ENCODE data around the gene ARHGEF19. TPM values are rescaled to one million over a fixed set of nuclear protein-coding genes. Genes with fewer than 3 reads are reported as not detected.

ARHGEF19 gene
- total RNA-seq, 1 experiment from 2014 or later, result 21.1 TPM

GRCh38 chr1:16180291-16180824, 32.1 kb downstream of the ARHGEF19 start:
- Histone ChIP-seq H2BK20ac (ENCODE audit: low read depth, low read length, poor library complexity, severe bottlenecking) (no peak overlapping the region), H3K9ac (ENCODE audit: extremely low read depth, insufficient read length, low read length) (no peak overlapping the region), H4K20me1 (ENCODE audit: control insufficient read depth, insufficient read depth, insufficient read length) (no peaks in the 10 kb centered on the region), H2AFZ (ENCODE audit: low read length) (no peak overlapping the region), H3K14ac (ENCODE audit: insufficient read depth, low read length) (no peak overlapping the region), H3K79me2 (ENCODE audit: insufficient read depth, low read length) (no peaks in the 10 kb centered on the region), H3K18ac (ENCODE audit: insufficient read length, low read depth, low read length) (no peak overlapping the region), H3K27me3 (ENCODE audit: insufficient read depth, low read length) (no peaks in the 10 kb centered on the region), H3K56ac (ENCODE audit: insufficient read length, low read depth, low read length) (no peak overlapping the region), H4K91ac (ENCODE audit: insufficient read length, low read depth, low read length) (no peak overlapping the region), H2BK120ac (ENCODE audit: low read depth, low read length, poor library complexity, severe bottlenecking) (no peak overlapping the region), H2BK15ac (ENCODE audit: low read depth, low read length) (no peak overlapping the region), H3K4me1 (ENCODE audit: insufficient read depth, low read length) (no peaks in the 10 kb centered on the region), H3K4ac (ENCODE audit: low read depth, low read length) (no peak overlapping the region), H3K9me3 (ENCODE audit: control insufficient read depth, low read depth, low read length) (no peaks in the 10 kb centered on the region), H4K5ac (ENCODE audit: insufficient read length, low read depth, low read length) (no peak overlapping the region), H3K23ac (ENCODE audit: insufficient read length, low read depth, low read length) (no peak overlapping the region), H3K23me2 (ENCODE audit: insufficient read length, low read depth, low read length, poor library complexity, severe bottlenecking) (no peaks in the 10 kb centered on the region), H2AK5ac (ENCODE audit: insufficient read length, low read length) (no peak overlapping the region), H3K4me2 (ENCODE audit: insufficient read depth, insufficient read length, low read length) (no peak overlapping the region), H2BK12ac (ENCODE audit: insufficient read length, low read depth, low read length) (no peak overlapping the region), H4K8ac (replicated peaks; ENCODE audit: insufficient read length, low read depth, low read length) (no peak overlapping the region), H3K79me1 (ENCODE audit: insufficient read depth, low read depth, low read length, poor library complexity, severe bottlenecking) (no peaks in the 10 kb centered on the region), H3T11ph (ENCODE audit: low read length) (no peak overlapping the region), H3K27ac (ENCODE audit: insufficient read length, low read depth, low read length) (no peak overlapping the region), H2BK5ac (ENCODE audit: insufficient read length, low read length) (no peak overlapping the region)
- TF ChIP-seq, protein P1, sequence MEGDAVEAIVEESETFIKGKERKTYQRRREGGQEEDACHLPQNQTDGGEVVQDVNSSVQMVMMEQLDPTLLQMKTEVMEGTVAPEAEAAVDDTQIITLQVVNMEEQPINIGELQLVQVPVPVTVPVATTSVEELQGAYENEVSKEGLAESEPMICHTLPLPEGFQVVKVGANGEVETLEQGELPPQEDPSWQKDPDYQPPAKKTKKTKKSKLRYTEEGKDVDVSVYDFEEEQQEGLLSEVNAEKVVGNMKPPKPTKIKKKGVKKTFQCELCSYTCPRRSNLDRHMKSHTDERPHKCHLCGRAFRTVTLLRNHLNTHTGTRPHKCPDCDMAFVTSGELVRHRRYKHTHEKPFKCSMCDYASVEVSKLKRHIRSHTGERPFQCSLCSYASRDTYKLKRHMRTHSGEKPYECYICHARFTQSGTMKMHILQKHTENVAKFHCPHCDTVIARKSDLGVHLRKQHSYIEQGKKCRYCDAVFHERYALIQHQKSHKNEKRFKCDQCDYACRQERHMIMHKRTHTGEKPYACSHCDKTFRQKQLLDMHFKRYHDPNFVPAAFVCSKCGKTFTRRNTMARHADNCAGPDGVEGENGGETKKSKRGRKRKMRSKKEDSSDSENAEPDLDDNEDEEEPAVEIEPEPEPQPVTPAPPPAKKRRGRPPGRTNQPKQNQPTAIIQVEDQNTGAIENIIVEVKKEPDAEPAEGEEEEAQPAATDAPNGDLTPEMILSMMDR (conservative IDR thresholded peaks at IDR 0.05), result no peak
- Mint-ChIP-seq H3K27ac (peak overlapping the region in 1 of 3 experiments; percentile 55; a peak in 1 of 7 replicates), H3K4me3 (no peak overlapping the region), H3K4me1 (peaks cover 12 to 27% of the 10 kb centered on the region in 2 experiments), H3K27me3 (ENCODE audit: low read depth) (peaks cover 1% of the 10 kb centered on the region), H3K9me3 (no peaks in the 10 kb centered on the region), H3K36me3 (ENCODE audit: insufficient read depth in 1 of 3, low read depth in 3 of 3) (no peaks in the 10 kb centered on the region)
- WGBS (ENCODE audit: extremely low coverage, insufficient read length, low lambda C conversion rate), result no CpG with 5 or more reads among the region's 13 CpGs
- no peak for DNase-seq
